Amygdala (tissue), 56 donors: ENCODE results near the gene MYOC.
"Not testable (repeated sequence)": the region's sequence is repeated elsewhere in the genome, so short reads cannot be mapped to it uniquely, and the experiment has no call there.

ENCODE experiments used
- DNase-seq, 56 donors: peaks; one replicate each; lab custom pipeline; 2025; lab: John Stamatoyannopoulos, UW

MYOC gene

GRCh38 chr1:171652234-171652822 lies at the start of gene MYOC:
Gene MYOC (minus strand): TSS chr1:171652688. CDS start chr1:171652611, 77 bp downstream.
- no peak for DNase-seq

GRCh38 chr1:171699531-171699930 lies 47.0 kb upstream of the MYOC start:
- peak in 1 of 56 donors; percentile 0 for DNase-seq

- DNase-seq = not testable (repeated sequence)
These were observed 43.3 kb upstream of the MYOC start for GRCh38 chr1:171695772-171696171.

- not testable (repeated sequence) for DNase-seq
These were observed 41.1 kb upstream of the MYOC start for GRCh38 chr1:171693541-171693940.

- no peak for DNase-seq
These were observed 31.4 kb upstream of the MYOC start for GRCh38 chr1:171683870-171684269.

- no peak for DNase-seq
These were observed 27.9 kb upstream of the MYOC start for GRCh38 chr1:171680339-171680738.

- no peak for DNase-seq
These were observed 24.3 kb upstream of the MYOC start for GRCh38 chr1:171676823-171677222.

GRCh38 chr1:171674431-171675405 lies 22.2 kb upstream of the MYOC start:
- no peak for DNase-seq

- DNase-seq = no peak
These were observed 18.3 kb upstream of the MYOC start for GRCh38 chr1:171670739-171671138.

- DNase-seq = no peak
These were observed 15.9 kb upstream of the MYOC start for GRCh38 chr1:171668372-171668771.

GRCh38 chr1:171666114-171666769 lies 13.8 kb upstream of the MYOC start:
- DNase-seq = no peak

GRCh38 chr1:171664976-171665375 lies 12.5 kb upstream of the MYOC start:
- DNase-seq = no peak

GRCh38 chr1:171663854-171664575 lies 11.5 kb upstream of the MYOC start:
- no peak for DNase-seq

GRCh38 chr1:171663036-171663853 lies 10.8 kb upstream of the MYOC start:
- DNase-seq = no peak

GRCh38 chr1:171661076-171661650 lies 8.7 kb upstream of the MYOC start:
- no peak for DNase-seq

GRCh38 chr1:171656206-171656605 lies 3.7 kb upstream of the MYOC start:
- not testable (repeated sequence) for DNase-seq

- no peak for DNase-seq
These were observed 3.2 kb upstream of the MYOC start for GRCh38 chr1:171655746-171656116.

- peak in 14 of 56 donors; percentile 2 to 55 (median 13) for DNase-seq
These were observed 2.7 kb upstream of the MYOC start for GRCh38 chr1:171654942-171655745.
